Stomach (tissue), 9 donors: ENCODE results near the gene RARRES2. TPM values are rescaled to one million over a fixed set of nuclear protein-coding genes. Genes with fewer than 3 reads are reported as not detected.

Source experiments
- DNase-seq, 2 donors: peaks; one replicate each; pipeline versions ENCODE4 v3.0.0 to v3.0.0-alpha.2; 2013 to 2019
- H3K27ac ChIP-seq, 5 donors: fragments of 200-600 bp in 4 of 5; sonication (generic) in 4 of 5; one replicate each; pipeline ENCODE4 v1.5.1; 2013 to 2019; ENCODE audit warnings: mild to moderate bottlenecking in 1 of 5, moderate library complexity in 1 of 5
- H3K27me3 ChIP-seq, 3 donors: fragments of 200-600 bp; sonication (generic); one replicate each; pipeline ENCODE4 v1.5.1; 2017 to 2019; ENCODE audit warnings: mixed run types in 1 of 3
- H3K36me3 ChIP-seq, 4 donors: fragments of 200-600 bp; sonication (generic); 1 replicate in 3 of 4; 2 replicates in 1 of 4; pipeline ENCODE4 v1.5.1; 2016 to 2019
- H3K4me1 ChIP-seq, 4 donors: fragments of 200-600 bp; sonication (generic); one replicate each; pipeline ENCODE4 v1.5.1; 2016 to 2019
- H3K4me3 ChIP-seq, 4 donors: fragments of 200-600 bp; sonication (generic) in 3 of 4; one replicate each; pipeline ENCODE4 v1.5.1; 2016 to 2019; ENCODE audit warnings: mild to moderate bottlenecking in 1 of 4
- H3K9me3 ChIP-seq, 4 donors: fragments of 200-600 bp; sonication (generic); one replicate each; pipeline ENCODE4 v1.5.1; 2016 to 2019
- CTCF ChIP-seq, 7 experiments: fragments of 450-650 bp in 4 of 7; fragments of 200-600 bp in 3 of 7; sonication (generic) in 3 of 7; IDR thresholded peaks; one replicate each; pipeline ENCODE4 v1.5.1; 2016 to 2019; ENCODE audit warnings: antibody characterized with exemption in 7 of 7, control low read depth in 2 of 7, mild to moderate bottlenecking in 1 of 7
- EP300 ChIP-seq: sonication (generic); formaldehyde crosslinking; IDR thresholded peaks from one replicate; pipeline ENCODE4 v1.6.1; 2017; ENCODE audit warnings: antibody characterized with exemption
- POLR2A ChIP-seq, 4 donors: fragments of 450-650 bp; IDR thresholded peaks; one replicate each; pipeline ENCODE4 v1.6.1; 2016; ENCODE audit warnings: antibody characterized with exemption in 4 of 4, control low read depth in 2 of 4, mild to moderate bottlenecking in 1 of 4, moderate library complexity in 1 of 4
- POLR2AphosphoS5 ChIP-seq, 3 donors: sonication (generic); formaldehyde crosslinking; IDR thresholded peaks; one replicate each; pipeline ENCODE4 v1.6.1; 2016; ENCODE audit warnings: antibody characterized with exemption in 3 of 3
- WGBS, 5 donors: extraction: QIAGEN DNeasy Blood & Tissue Kit in 3 of 5; methylation state at CpG; one replicate each; pipeline versions ENCODE4 v1.1.5 to v1.1.7; 2013 to 2018; 5-methylcytosine and 5-hydroxymethylcytosine counted together
- intact Hi-C: fragments of 100-400 bp; cut with DNase I; formaldehyde crosslinking; loops from one replicate; pipeline ENCODE4 v1.15.1; 2023; ENCODE audit warnings: low total_unique reads
- polyA plus RNA-seq, 3 donors: library from polyadenylated mRNA; stranded (reverse); fragments of 200-250 nt; gene quantifications; one replicate each; pipeline ENCODE4 v1.2.3, GENCODE V29; 2013
- total RNA-seq, 5 donors: library from RNA; depleted of rRNA; stranded (reverse); fragments of >200 nt; gene quantifications; one replicate each; pipeline versions ENCODE4 v1.1.0 to v1.2.3, GENCODE V29; 2014 to 2016
- donor health status: healthy with polysubstance abuse.
- donor health status: Bipolar disorder and iron deficiency.
- donor health status: healthy.

Gene RARRES2
- total and polyA plus RNA-seq, 8 donors = 33.5 to 244 (median 126) TPM

- peaks cover 22 to 40% (median 34%) of the 10 kb centered on the region in 4 donors for H3K36me3 ChIP-seq
- peaks cover 18 to 80% (median 66%) of the 10 kb centered on the region in 4 donors for H3K4me1 ChIP-seq
- 71 to 83% (median 77%) methylated on average over 6 of the region's 6 CpGs for WGBS, 5 donors
- H3K9me3 ChIP-seq = no peaks in the 10 kb centered on the region
- H3K27ac ChIP-seq = peak overlapping the region in 4 of 5 donors; percentile 1 to 92 (median 91)
- intact Hi-C loops = no loop called here
- no peaks in the 10 kb centered on the region for H3K27me3 ChIP-seq
- DNase-seq = no peak
- no peak for TF ChIP-seq POLR2A (IDR thresholded peaks at IDR 0.05)
- TF ChIP-seq EP300 = no peak
- no peak overlapping the region for H3K4me3 ChIP-seq
Measured at GRCh38 chr7:150376560-150376959, 35.1 kb upstream of the RARRES2 start.

DNA sequence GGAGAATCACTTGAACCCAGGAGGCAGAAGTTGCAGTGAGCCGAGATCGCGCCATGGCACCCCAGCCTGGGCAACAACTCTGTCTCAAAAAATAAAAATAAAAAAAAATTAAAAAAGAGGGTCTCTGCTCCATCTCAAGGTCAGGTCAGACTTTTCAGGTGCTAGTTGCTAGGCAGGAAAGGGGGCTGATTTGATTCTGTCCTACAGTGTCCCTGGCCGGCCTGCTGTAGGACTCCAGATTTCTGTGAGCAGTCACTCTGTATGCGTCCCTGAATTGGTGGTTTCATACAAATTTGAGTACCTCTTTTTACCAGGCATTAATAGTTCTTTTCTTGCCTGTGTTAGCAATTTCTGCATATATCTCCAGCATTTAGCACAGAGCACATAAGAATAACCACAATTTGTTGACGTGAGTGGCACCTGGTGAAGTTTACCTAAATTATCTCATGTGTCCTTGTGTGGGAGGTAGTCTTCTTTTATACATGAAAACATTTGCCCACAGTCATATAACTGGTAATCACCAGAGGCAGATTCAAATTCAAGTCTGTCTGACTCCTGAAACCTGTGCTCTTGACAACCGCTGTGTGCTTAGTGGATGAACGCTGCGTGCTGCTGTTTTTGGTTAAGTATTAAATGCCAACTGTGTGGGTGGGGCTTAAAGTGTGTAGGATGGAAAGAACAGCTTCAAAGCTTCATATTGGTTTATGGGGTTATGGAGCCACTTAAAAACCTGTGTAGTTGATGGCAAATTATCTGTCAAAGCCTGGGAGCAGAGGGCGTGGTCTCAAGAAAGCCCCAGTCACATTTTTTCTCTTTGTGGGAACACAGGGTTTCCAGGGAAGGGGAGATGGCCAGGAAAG is 34.5 kb upstream of the RARRES2 start:
- WGBS, 5 donors = 62 to 76% (median 67%) methylated on average over 10 of the region's 10 CpGs
- Histone ChIP-seq H3K4me3 (no peak overlapping the region), H3K27ac (peak overlapping the region in 3 of 5 donors; percentile 91 to 92 (median 91)), H3K9me3 (no peaks in the 10 kb centered on the region), H3K36me3 (peaks cover 29 to 46% (median 40%) of the 10 kb centered on the region in 4 donors), H3K27me3 (no peaks in the 10 kb centered on the region), H3K4me1 (peaks cover 19 to 80% (median 68%) of the 10 kb centered on the region in 4 donors)
- no peak for DNase-seq
- intact Hi-C loops = no loop called here
- TF ChIP-seq POLR2AphosphoS5 (IDR thresholded peaks at IDR 0.05) (no peak), CTCF (IDR thresholded peaks at IDR 0.05) (no peak), POLR2A (IDR thresholded peaks at IDR 0.05) (no peak), EP300 (no peak)

- 87 to 96% (median 93%) methylated on average over 5 of the region's 5 CpGs for WGBS, 5 donors
- Histone ChIP-seq H3K4me1 (peaks cover 26 to 81% (median 70%) of the 10 kb centered on the region in 4 donors), H3K36me3 (peaks cover 29 to 49% (median 42%) of the 10 kb centered on the region in 4 donors), H3K4me3 (no peak overlapping the region), H3K27ac (no peak overlapping the region), H3K9me3 (no peaks in the 10 kb centered on the region), H3K27me3 (no peaks in the 10 kb centered on the region)
- no peak for TF ChIP-seq POLR2AphosphoS5 (IDR thresholded peaks at IDR 0.05)
- TF ChIP-seq EP300 = no peak
- TF ChIP-seq CTCF (IDR thresholded peaks at IDR 0.05) = no peak
- no peak for TF ChIP-seq POLR2A (IDR thresholded peaks at IDR 0.05)
- intact Hi-C loops = no loop called here
- DNase-seq = no peak
Measured at GRCh38 chr7:150374472-150374871, 33.0 kb upstream of the RARRES2 start.

- no peak for DNase-seq
- H3K27me3 ChIP-seq = no peaks in the 10 kb centered on the region
- H3K36me3 ChIP-seq = peaks cover 29 to 49% (median 42%) of the 10 kb centered on the region in 4 donors
- H3K9me3 ChIP-seq = no peaks in the 10 kb centered on the region
- WGBS, 5 donors = 89 to 94% (median 91%) methylated on average over 4 of the region's 4 CpGs
- peaks cover 28 to 84% (median 73%) of the 10 kb centered on the region in 4 donors for H3K4me1 ChIP-seq
- TF ChIP-seq EP300 = no peak
- no peak for TF ChIP-seq POLR2A (IDR thresholded peaks at IDR 0.05)
- TF ChIP-seq CTCF (IDR thresholded peaks at IDR 0.05) = no peak
- TF ChIP-seq POLR2AphosphoS5 (IDR thresholded peaks at IDR 0.05) = no peak
- H3K4me3 ChIP-seq = no peak overlapping the region
- H3K27ac ChIP-seq = peak overlapping the region in 1 of 5 donors; percentile 12
- intact Hi-C loops = no loop called here
Measured at GRCh38 chr7:150374026-150374425, 32.6 kb upstream of the RARRES2 start.
